T-helper 17 cell (primary cell): Measurements from ENCODE around the gene UNC119B. TPM values are rescaled to one million over a fixed set of nuclear protein-coding genes. Genes with fewer than 3 reads are reported as not detected.
A peak's percentile ranks its signal among the peaks of the same experiment; 100 is the strongest.
"Not testable (repeated sequence)": the region's sequence is repeated elsewhere in the genome, so short reads cannot be mapped to it uniquely, and the experiment has no call there.

ENCODE experiments used
- ATAC-seq: fragments of 150-1000 bp; cut with Tn5 transposase; 2 replicates; pipeline ENCODE4 v1.10.0; 2021; ENCODE audit warnings: mild to moderate bottlenecking, moderate library complexity
- DNase-seq, 3 donors: peaks; one replicate each; pipeline versions ENCODE4 v3.0.0 to v3.0.0-alpha.2; 2020 to 2021
- H3K9me3 ChIP-seq: one replicate; pipeline ENCODE4 v1.7.0; 2013; ENCODE audit warnings: low read length, mild to moderate bottlenecking; ENCODE audit not compliant: control insufficient read depth, poor library complexity, severe bottlenecking
- H3K27ac Mint-ChIP-seq: one replicate; pipeline ENCODE4 v1.8.0; 2022; ENCODE audit warnings: mild to moderate bottlenecking, moderate library complexity, mixed read lengths
- H3K27me3 Mint-ChIP-seq: one replicate; pipeline ENCODE4 v1.8.0; 2022; ENCODE audit warnings: mixed read lengths
- H3K36me3 Mint-ChIP-seq: one replicate; pipeline ENCODE4 v1.8.0; 2022; ENCODE audit warnings: low read depth, mixed read lengths
- H3K4me1 Mint-ChIP-seq: one replicate; pipeline ENCODE4 v1.8.0; 2022; ENCODE audit warnings: mild to moderate bottlenecking, mixed read lengths
- H3K4me3 Mint-ChIP-seq: one replicate; pipeline ENCODE4 v1.8.0; 2022; ENCODE audit warnings: mild to moderate bottlenecking, moderate library complexity, mixed read lengths
- total RNA-seq, 4 donors: library from RNA in 2 of 4; stranded (reverse) in 2 of 4; gene quantifications; one replicate each; pipeline ENCODE4 v1.2.3 and lab custom pipeline; 2022 to 2026

Gene UNC119B
- total RNA-seq, 2 donors from 2014 or later = 15.2 to 16.2 TPM

DNA sequence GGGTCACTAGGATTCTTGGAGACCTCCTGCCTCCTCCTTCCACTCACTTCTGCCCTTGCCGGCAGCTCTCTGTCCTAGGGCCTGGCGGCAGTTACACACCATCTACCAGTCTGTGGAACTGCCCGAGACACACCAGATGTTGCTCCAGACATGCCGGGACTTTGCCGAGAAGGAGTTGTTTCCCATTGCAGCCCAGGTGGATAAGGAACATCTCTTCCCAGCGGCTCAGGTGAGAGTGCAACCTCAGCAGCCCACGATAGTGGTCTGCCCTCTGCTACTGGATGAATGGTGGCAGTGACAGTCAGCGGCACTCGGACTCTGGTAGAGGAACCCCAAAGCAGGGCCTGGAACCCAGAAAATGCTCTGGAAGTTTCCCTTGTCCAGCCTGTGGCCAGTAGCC lies 16.7 kb downstream of the UNC119B start:
- no peaks in the 10 kb centered on the region for H3K9me3 ChIP-seq

GRCh38 chr12:120732198-120732597 lies 21.9 kb downstream of the UNC119B start:
- not testable (repeated sequence) for H3K9me3 ChIP-seq, DNase-seq, H3K4me1 Mint-ChIP-seq, H3K4me3 Mint-ChIP-seq, H3K36me3 Mint-ChIP-seq, H3K27ac Mint-ChIP-seq, H3K27me3 Mint-ChIP-seq, ATAC-seq

More for the DNA sequence above, 16.7 kb downstream of the UNC119B start:
- DNase-seq (no peak), ATAC-seq (no peak)
- Mint-ChIP-seq H3K4me3 (no peak overlapping the region), H3K36me3 (peaks cover 6% of the 10 kb centered on the region), H3K27me3 (no peaks in the 10 kb centered on the region), H3K4me1 (peaks cover 21% of the 10 kb centered on the region), H3K27ac (no peak overlapping the region)

- no peak for DNase-seq
- no peaks in the 10 kb centered on the region for H3K27me3 Mint-ChIP-seq
- no peak overlapping the region for H3K4me3 Mint-ChIP-seq
- H3K9me3 ChIP-seq = no peaks in the 10 kb centered on the region
- H3K27ac Mint-ChIP-seq = peak overlapping the region; percentile 11
- peaks cover 8% of the 10 kb centered on the region for H3K36me3 Mint-ChIP-seq
- H3K4me1 Mint-ChIP-seq = peaks cover 4% of the 10 kb centered on the region
- no peak for ATAC-seq
These were observed 23.3 kb downstream of the UNC119B start for GRCh38 chr12:120733574-120733973.

DNA sequence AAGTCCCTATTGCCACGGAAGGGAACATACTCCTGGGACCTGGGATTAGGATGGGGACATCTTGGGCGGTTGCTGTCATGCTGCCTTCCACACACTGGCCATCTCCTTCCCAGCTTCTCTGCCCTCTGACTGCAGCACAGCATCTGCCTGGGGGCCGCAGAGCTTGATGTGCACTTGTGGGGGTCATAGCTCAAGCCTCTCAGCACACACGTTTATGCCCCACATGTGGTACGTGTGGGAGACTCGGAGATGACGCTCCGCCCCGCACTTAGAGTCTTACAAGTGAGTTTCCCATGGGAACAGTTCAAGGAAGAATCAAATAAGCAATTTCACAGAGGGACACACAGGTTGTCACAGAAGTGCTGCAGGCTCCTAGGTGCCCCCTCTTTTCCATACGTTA lies 24.0 kb downstream of the UNC119B start:
- Mint-ChIP-seq H3K36me3 (peaks cover 8% of the 10 kb centered on the region), H3K27me3 (no peaks in the 10 kb centered on the region), H3K4me3 (no peak overlapping the region), H3K4me1 (peaks cover 4% of the 10 kb centered on the region), H3K27ac (peak overlapping the region; percentile 11)
- ATAC-seq (no peak), DNase-seq (no peak)
- H3K9me3 ChIP-seq = no peaks in the 10 kb centered on the region

GRCh38 chr12:120735181-120735580 lies 24.9 kb downstream of the UNC119B start:
- no peaks in the 10 kb centered on the region for H3K9me3 ChIP-seq
- Mint-ChIP-seq H3K4me3 (no peak overlapping the region), H3K4me1 (peaks cover 2% of the 10 kb centered on the region), H3K27ac (no peak overlapping the region), H3K27me3 (no peaks in the 10 kb centered on the region), H3K36me3 (peaks cover 6% of the 10 kb centered on the region)
- no peak for ATAC-seq
- no peak for DNase-seq

GRCh38 chr12:120736404-120737331 lies 26.4 kb downstream of the UNC119B start:
- no peak overlapping the region for H3K4me3 Mint-ChIP-seq
- H3K27me3 Mint-ChIP-seq = no peaks in the 10 kb centered on the region
- H3K9me3 ChIP-seq = no peaks in the 10 kb centered on the region
- H3K36me3 Mint-ChIP-seq = peaks cover 2% of the 10 kb centered on the region
- DNase-seq (no peak), ATAC-seq (no peak)
- H3K4me1 Mint-ChIP-seq = peaks cover 2% of the 10 kb centered on the region
- peak overlapping the region; percentile 75 for H3K27ac Mint-ChIP-seq

- H3K36me3 Mint-ChIP-seq = peaks cover 2% of the 10 kb centered on the region
- H3K27ac Mint-ChIP-seq = no peak overlapping the region
- no peak overlapping the region for H3K4me3 Mint-ChIP-seq
- no peaks in the 10 kb centered on the region for H3K9me3 ChIP-seq
- H3K27me3 Mint-ChIP-seq = no peaks in the 10 kb centered on the region
- H3K4me1 Mint-ChIP-seq = peaks cover 2% of the 10 kb centered on the region
- DNase-seq (no peak), ATAC-seq (no peak)
These were observed 27.4 kb downstream of the UNC119B start for GRCh38 chr12:120737557-120738251.

DNA sequence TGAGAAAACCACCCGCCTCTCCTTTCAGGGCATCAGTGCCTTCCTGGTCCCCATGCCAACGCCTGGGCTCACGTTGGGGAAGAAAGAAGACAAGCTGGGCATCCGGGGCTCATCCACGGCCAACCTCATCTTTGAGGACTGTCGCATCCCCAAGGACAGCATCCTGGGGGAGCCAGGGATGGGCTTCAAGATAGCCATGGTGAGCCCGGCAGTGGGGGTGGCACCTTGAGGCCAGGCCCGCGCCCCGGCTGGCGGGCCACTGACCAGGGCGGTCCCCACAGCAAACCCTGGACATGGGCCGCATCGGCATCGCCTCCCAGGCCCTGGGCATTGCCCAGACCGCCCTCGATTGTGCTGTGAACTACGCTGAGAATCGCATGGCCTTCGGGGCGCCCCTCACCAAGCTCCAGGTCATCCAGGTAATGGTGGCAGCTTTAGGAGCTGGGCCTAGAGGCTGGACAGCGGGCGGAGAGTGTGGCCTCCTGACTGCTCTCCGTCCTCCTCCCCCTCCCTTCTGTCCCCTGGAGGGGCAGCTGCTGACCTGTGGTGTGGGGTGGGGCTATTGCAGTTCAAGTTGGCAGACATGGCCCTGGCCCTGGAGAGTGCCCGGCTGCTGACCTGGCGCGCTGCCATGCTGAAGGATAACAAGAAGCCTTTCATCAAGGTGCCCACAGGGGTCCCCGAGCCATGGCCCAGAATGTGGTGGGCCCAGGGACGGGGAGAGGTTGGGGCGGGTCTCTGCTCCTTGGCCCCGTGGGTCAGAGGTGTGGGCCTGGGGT lies 28.2 kb downstream of the UNC119B start:
- H3K36me3 Mint-ChIP-seq = peaks cover 2% of the 10 kb centered on the region
- no peak overlapping the region for H3K27ac Mint-ChIP-seq

GRCh38 chr12:120739031-120739762 lies 28.9 kb downstream of the UNC119B start:
- no peak overlapping the region for H3K4me3 Mint-ChIP-seq
- H3K27ac Mint-ChIP-seq = no peak overlapping the region
- H3K27me3 Mint-ChIP-seq = no peaks in the 10 kb centered on the region
- DNase-seq (no peak), ATAC-seq (no peak)
- peaks cover 2% of the 10 kb centered on the region for H3K36me3 Mint-ChIP-seq
- H3K4me1 Mint-ChIP-seq = peaks cover 2% of the 10 kb centered on the region
- H3K9me3 ChIP-seq = no peaks in the 10 kb centered on the region

More for the DNA sequence above, 28.2 kb downstream of the UNC119B start:
- Mint-ChIP-seq H3K4me1 (peaks cover 2% of the 10 kb centered on the region), H3K4me3 (no peak overlapping the region), H3K27me3 (no peaks in the 10 kb centered on the region)
- no peak for DNase-seq
- no peaks in the 10 kb centered on the region for H3K9me3 ChIP-seq
- ATAC-seq = no peak

GRCh38 chr12:120739821-120740613 lies 29.8 kb downstream of the UNC119B start:
- Mint-ChIP-seq H3K27me3 (no peaks in the 10 kb centered on the region), H3K36me3 (peaks cover 2% of the 10 kb centered on the region)

GRCh38 chr12:120740871-120741270 lies 30.6 kb downstream of the UNC119B start:
- peaks cover 2% of the 10 kb centered on the region for H3K36me3 Mint-ChIP-seq
- H3K27ac Mint-ChIP-seq = no peak overlapping the region
- H3K9me3 ChIP-seq = no peaks in the 10 kb centered on the region
- peaks cover 2% of the 10 kb centered on the region for H3K4me1 Mint-ChIP-seq
- no peak for DNase-seq
- H3K4me3 Mint-ChIP-seq = no peak overlapping the region
- H3K27me3 Mint-ChIP-seq = no peaks in the 10 kb centered on the region
- ATAC-seq = no peak

More at GRCh38 chr12:120739821-120740613, 29.8 kb downstream of the UNC119B start:
- Mint-ChIP-seq H3K4me1 (peaks cover 2% of the 10 kb centered on the region), H3K4me3 (no peak overlapping the region), H3K27ac (no peak overlapping the region)
- ATAC-seq = no peak
- H3K9me3 ChIP-seq = no peaks in the 10 kb centered on the region
- DNase-seq = no peak
